Stimulated activated CD4-positive, alpha-beta T cell treated with anti-CD3 and anti-CD28 coated beads, Interleukin-4, amount 100 ng/mL, for 4 hours (primary cell): ENCODE measurements around the gene RPL10A.

Experiments
- DNase-seq, 2 experiments: peaks; one replicate each; pipeline ENCODE4 v3.0.0-alpha.2; 2020

Gene RPL10A

GRCh38 chr6:35493307-35493983 is 25.2 kb downstream of the RPL10A start:
- DNase-seq = no peak

DNA sequence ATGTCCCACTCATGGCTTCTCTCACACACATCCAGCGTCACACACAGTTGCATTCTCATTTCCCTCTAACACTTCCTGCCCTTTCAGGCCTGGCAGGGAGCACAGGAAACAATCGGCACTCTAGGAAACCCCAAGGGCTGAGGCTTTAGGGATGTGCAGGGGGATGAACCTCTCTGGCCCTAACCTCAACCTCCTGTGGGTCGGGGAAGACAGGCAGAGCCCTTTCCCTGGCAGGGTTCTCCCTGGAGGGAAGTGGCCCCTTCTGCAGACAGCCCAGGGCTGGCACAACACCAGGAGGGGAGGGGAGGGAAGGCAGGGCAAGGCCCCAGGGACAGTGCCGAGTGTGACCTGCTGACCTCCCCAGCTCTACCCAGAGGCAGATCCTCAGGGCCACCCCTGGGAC is 26.0 kb downstream of the RPL10A start:
- DNase-seq = no peak

GRCh38 chr6:35495258-35496035 is 27.2 kb downstream of the RPL10A start:
- no peak for DNase-seq

DNA sequence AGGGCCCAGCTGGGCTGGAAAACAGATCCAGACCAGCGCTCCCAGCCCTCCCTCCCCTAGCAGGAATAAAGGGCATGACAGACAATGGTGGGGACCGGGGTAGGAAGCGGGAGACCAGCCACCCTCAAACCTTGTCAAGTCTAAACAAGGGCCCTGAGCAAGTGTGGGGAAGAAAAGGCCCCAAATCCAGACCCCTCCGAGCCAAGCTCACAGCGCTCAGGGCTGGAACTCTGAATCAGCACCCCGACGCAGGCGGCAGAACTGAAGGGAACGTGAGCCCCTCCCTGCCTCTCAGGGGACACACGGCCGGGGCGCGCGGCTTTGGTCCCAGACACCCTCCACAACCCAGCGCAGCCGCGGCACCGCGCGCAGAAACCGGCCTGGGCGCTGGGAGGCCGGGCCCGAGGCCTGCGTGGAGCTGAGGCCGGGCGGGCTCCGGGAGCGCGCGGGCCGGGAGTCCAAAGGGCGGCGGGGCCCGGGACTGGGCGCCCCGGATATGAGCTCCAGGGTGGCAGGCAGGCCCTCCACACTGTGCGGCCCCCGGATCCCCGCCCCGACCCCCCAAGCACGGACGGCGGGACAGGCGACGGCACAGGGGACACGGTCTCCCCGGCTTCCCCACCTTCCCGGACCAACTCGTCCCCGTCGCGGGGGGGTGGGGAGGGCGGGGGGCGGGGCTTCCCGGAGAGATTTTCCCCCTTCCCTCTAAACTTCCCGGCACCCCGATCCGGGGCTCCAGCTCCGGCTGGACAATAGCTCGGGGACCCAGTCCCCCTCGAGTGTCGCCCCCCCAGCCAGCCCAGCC is 28.0 kb downstream of the RPL10A start:
- no peak for DNase-seq

- peak; percentile 53 to 62 for DNase-seq
These were observed 28.8 kb downstream of the RPL10A start, which contains the start of gene TEAD3 for GRCh38 chr6:35496841-35497570. Gene TEAD3 (minus strand): TSS chr6:35497079.

- DNase-seq = peak; percentile 40 to 45
These were observed 29.6 kb downstream of the RPL10A start for GRCh38 chr6:35497571-35498421.

- DNase-seq = no peak
These were observed 30.3 kb downstream of the RPL10A start for GRCh38 chr6:35498422-35499067.

- no peak for DNase-seq
These were observed 31.2 kb downstream of the RPL10A start for GRCh38 chr6:35499372-35499771.

DNA sequence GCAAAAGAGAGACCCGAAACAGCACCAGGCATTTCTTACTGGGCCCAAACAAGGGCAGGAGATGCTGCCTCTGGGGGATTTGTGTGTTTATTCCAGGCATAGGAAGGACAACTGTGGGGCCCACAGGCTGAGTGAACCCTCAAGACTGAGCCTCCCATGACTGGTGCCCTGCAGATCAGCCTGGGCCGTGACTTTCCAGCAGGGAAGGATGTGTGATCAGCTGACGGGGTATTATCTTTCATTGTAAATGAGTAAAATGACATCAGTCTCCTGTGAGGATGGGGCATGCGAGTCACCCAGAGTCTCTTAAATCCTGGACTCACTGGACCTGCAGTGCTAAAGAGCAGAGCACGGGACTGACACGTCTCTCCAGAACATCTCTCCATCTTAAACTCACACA is 32.6 kb downstream of the RPL10A start:
- DNase-seq = no peak

- DNase-seq = no peak
These were observed 33.6 kb downstream of the RPL10A start for GRCh38 chr6:35501784-35502183.

DNA sequence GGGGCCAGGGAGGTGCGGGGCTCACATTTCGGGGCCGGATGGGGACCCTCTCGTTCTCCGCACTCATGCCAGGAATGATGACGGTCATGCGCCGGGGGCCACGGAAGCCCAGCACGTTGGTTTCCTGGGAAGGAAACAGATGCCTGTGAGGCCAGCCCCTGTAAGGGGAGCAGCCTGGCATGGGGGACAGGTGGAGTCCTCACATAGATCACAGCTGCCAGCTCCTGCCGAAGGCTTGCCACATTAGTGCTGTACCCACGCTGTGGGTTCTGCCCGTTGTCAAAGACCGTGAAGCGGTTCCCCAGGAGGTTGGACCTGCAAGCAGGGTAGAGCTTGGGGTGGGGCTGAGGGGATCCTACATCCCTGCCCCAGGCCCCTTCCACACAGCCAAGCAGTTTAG is 35.3 kb downstream of the RPL10A start:
- no peak for DNase-seq

DNA sequence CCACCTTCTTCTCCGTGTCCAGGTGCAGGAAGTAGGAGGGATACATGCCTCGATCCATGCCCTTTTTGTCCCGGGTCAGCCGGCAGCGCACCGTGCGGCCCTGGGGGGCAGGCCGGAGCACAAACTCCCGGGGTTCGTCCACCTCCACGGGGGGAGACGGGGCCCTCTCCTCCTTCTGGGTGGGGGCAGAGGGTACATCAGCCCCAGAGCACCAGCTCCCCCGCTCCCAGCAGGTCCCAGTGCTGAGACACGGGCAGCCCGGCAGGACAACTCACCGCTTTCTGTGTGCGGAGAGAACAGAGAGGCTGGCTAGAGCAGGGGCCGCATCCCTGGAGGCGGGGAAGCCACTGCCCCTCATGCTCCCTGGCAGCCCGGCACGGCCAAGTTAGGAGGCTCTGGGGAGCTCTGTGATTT is 37.8 kb downstream of the RPL10A start:
- DNase-seq = no peak

GRCh38 chr6:35506536-35506935 is 38.3 kb downstream of the RPL10A start:
- no peak for DNase-seq

GRCh38 chr6:35507221-35507620 is 39.0 kb downstream of the RPL10A start:
- no peak for DNase-seq

GRCh38 chr6:35508027-35508426 is 39.8 kb downstream of the RPL10A start:
- no peak for DNase-seq

GRCh38 chr6:35508542-35508941 is 40.3 kb downstream of the RPL10A start:
- no peak for DNase-seq

DNA sequence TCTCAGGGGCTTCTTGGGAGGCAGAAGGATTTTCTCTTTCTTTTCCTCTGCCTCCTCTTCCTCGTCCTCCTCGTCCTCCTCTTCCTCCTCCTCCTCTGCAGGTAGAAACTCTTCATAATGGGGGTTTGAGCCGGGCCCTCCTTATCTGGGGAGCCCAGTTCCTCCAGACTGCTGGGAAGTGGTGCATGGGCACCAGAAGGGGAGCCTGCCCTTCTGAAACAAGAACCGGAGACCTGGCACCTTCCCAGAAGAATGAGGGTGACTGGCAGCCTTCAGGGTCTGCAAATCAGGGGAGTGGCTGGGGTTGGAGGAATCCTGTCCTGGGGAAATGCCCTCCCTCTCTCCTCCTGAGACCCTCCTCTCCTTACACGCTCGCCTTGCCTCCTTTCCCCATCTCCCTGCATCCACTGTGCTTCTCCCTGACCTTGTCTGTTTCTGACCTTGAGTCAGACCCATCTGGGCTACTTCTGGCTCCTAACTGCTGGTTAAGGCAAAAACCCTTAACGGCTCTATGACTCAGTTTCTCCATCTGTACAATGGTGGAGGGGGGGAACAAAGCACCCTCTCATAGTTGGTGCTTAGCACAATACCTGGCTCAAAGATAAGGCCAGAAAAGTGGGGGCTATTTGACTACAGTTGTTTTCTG is 42.8 kb downstream of the RPL10A start:
- DNase-seq = no peak

GRCh38 chr6:35511562-35511941 is 43.4 kb downstream of the RPL10A start:
- no peak for DNase-seq

DNA sequence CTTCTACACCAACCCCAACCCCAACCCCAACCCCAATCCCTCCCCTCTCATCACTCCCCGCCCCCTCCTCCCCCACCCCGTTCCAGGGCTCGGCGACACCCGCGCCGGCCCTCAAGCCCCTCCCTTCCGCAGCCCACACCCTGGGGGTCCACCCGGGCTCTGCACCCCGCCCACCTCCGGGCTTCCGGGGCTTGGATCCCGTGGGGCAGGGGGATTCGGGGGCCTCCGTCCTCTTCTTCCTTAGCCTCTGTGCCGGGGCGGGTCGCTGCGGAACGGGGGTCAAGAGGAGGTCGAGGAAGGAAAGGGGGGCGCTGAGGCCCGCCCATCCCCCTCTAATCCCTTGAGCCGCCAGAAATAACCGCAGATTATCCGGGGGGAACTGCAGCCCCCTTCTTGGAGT is 43.8 kb downstream of the RPL10A start:
- DNase-seq = no peak

DNA sequence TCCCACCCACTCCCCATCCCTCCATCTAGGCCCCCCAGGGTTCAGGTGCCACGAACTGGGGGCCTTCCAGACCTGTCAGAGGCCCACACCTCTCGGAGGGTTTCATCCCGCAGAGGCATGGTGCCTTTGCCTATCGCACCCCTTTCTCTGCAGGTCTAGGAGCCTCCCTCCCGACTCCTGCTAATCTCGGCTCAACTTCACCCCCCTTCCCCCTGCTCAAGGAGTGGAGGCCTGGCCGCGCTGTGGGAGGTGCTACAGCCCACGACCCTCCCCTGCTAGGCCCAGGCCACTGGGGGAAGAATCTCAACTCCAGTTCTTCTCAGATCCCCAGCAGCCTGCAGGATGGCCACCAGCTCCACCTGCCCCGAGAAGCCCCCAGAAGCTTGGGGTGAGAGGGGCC is 44.5 kb downstream of the RPL10A start, which contains the start of gene TULP1:
TULP1 (minus strand) TSS at position 157 of the 400 bp plus-strand sequence; CDS start at position 119, 38 bp downstream.
- DNase-seq = no peak

GRCh38 chr6:35514587-35514986 is 46.4 kb downstream of the RPL10A start:
- DNase-seq = no peak
